Measurements from ENCODE around the gene ZC3H18.
A peak's percentile ranks its signal among the peaks of the same experiment; 100 is the strongest.

ZC3H18 gene

DNA sequence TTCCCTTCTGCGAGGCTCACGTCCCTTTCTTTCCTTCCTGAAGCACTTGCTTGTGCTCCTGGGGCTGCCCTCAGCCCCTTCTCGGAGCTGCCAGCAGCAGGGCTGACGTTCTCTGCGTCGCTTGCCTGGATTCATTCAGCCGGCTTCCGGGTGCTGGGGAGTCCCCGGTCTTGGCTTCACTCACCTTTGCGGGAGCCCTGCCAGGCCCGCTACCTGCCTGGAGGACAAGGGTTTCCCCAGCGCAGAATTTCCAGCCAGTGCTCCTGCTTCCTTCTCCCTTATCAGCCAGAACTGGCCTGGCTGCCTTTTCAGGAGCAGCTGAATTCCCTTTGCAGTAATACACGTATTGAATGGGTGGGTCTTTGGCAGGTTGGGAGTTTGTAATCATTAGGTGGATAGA is 46.1 kb downstream of the ZC3H18 start:
- H3K4me3 Mint-ChIP-seq = no peak overlapping the region
- H3K9me3 Mint-ChIP-seq = no peaks in the 10 kb centered on the region
- H3K36me3 Mint-ChIP-seq (ENCODE audit: low read depth) = peaks cover 20% of the 10 kb centered on the region
- peaks cover 38% of the 10 kb centered on the region for H3K4me1 Mint-ChIP-seq
- no peak for DNase-seq
- TF ChIP-seq, protein P1, sequence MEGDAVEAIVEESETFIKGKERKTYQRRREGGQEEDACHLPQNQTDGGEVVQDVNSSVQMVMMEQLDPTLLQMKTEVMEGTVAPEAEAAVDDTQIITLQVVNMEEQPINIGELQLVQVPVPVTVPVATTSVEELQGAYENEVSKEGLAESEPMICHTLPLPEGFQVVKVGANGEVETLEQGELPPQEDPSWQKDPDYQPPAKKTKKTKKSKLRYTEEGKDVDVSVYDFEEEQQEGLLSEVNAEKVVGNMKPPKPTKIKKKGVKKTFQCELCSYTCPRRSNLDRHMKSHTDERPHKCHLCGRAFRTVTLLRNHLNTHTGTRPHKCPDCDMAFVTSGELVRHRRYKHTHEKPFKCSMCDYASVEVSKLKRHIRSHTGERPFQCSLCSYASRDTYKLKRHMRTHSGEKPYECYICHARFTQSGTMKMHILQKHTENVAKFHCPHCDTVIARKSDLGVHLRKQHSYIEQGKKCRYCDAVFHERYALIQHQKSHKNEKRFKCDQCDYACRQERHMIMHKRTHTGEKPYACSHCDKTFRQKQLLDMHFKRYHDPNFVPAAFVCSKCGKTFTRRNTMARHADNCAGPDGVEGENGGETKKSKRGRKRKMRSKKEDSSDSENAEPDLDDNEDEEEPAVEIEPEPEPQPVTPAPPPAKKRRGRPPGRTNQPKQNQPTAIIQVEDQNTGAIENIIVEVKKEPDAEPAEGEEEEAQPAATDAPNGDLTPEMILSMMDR (IDR thresholded peaks at IDR 0.05) = no peak
- peak overlapping the region; percentile 95 for H3K27ac Mint-ChIP-seq
- peaks cover 3% of the 10 kb centered on the region for H3K27me3 Mint-ChIP-seq (ENCODE audit: low read depth, poor library complexity)

DNA sequence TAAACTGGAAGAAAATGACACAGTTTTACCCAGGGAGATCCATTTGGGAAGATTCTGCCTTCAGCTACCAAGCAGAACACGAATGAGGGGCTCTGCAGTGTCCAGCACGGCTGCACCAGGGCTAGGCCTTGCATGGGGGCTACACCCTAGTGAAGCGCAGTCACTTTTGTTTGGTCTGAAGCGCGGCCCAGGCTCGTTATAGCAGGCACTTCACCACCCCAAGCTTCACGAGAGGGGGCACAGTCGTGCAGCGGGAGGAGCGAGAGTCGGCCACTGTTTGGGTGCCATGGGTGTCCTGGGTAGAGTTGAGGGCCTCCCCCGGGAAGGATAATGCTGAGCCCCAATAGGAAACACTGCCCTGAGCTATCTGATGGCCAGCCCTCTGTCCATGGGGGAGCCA is 46.5 kb downstream of the ZC3H18 start:
- H3K4me1 Mint-ChIP-seq = peaks cover 38% of the 10 kb centered on the region
- TF ChIP-seq, protein P1 (IDR thresholded peaks at IDR 0.05) = no peak
- DNase-seq = no peak
- H3K36me3 Mint-ChIP-seq (ENCODE audit: low read depth) = peaks cover 20% of the 10 kb centered on the region
- peaks cover 3% of the 10 kb centered on the region for H3K27me3 Mint-ChIP-seq (ENCODE audit: low read depth, poor library complexity)
- peak overlapping the region; percentile 95 for H3K27ac Mint-ChIP-seq
- no peaks in the 10 kb centered on the region for H3K9me3 Mint-ChIP-seq
- no peak overlapping the region for H3K4me3 Mint-ChIP-seq

DNA sequence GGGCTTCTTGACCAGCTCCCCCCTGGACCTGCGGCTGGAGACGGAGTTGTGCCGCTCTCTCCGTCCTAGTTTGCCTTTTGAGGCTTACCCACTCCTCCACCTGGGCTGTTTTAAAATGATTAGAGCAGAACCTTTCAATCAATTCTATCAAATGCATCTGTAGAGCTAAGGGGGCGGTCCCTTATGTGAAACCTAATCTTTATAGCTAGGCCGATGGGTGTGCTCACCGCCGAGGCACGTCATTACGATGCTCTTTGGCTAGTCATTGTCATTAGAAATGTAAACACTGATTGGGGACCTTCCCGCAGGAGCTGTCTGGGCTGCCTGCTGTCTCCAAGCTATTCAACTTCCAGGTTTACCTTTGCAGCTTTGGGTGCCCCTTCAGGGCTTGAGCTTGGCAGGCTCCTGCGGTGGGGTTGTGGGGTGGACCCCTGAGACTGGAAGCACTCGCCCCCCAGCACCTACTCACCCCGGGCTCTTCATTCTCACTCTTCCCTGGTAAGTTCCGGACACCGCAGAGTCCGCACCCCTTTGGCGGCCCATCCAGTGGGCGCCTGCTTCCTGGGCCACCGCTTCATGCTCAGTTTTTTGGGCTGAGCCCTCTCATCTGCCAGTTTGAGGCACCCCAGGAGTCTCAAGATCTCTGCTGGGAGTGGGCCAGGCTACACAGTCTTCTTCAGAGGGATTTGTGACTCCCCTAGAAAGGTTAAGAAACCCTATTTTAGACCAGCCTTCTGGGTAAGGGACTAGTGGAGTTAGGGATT is 47.2 kb downstream of the ZC3H18 start:
- TF ChIP-seq, protein P1 (IDR thresholded peaks at IDR 0.05) = no peak
- Mint-ChIP-seq H3K27me3 (ENCODE audit: low read depth, poor library complexity) (peaks cover 3% of the 10 kb centered on the region), H3K4me1 (peaks cover 38% of the 10 kb centered on the region), H3K36me3 (ENCODE audit: low read depth) (peaks cover 25% of the 10 kb centered on the region), H3K9me3 (no peaks in the 10 kb centered on the region), H3K4me3 (peak overlapping the region; percentile 24), H3K27ac (peak overlapping the region; percentile 92)
- no peak for DNase-seq

DNA sequence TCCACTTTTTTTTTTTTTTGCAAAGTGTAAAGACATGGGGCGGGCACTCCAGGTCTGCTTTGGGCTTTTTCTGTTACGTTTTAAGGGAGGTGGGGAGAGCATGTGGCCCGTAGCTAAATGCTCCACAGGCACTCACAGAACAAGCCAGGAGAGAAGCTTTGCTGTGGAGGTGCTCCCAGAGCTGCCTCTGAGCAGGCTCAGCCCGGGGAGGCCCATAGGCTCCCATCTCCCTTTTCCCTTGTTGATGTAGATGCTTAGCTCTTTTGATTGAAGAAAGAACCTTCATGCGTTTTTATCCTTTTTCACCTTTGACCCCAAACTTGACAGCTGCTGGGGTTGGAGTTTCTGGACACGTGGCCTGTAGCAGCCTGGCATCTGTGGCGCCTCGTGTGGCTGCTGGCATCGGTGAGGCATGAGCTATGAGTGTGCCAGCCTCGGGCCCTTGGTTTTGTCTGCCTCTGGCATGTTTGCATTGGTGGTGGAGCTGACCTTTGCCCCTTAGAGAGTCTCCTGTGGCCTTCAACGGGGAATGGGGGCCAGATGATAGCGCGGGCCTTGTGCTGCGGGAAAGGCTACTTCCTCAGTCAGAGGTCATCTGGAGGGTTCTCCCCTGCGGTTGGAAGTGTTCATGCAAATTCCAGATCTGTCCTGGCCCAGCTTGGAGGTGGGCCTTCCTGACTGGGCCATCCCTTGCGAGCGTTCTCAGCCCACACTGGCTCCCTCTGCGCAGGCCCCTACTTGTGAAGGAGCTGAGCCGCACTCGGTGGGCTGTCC is 48.2 kb downstream of the ZC3H18 start:
- TF ChIP-seq, protein P1 (IDR thresholded peaks at IDR 0.05) = no peak
- no peak for DNase-seq
- no peaks in the 10 kb centered on the region for H3K9me3 Mint-ChIP-seq
- H3K36me3 Mint-ChIP-seq (ENCODE audit: low read depth) = peaks cover 17% of the 10 kb centered on the region
- peak overlapping the region; percentile 92 for H3K27ac Mint-ChIP-seq
- peaks cover 3% of the 10 kb centered on the region for H3K27me3 Mint-ChIP-seq (ENCODE audit: low read depth, poor library complexity)
- H3K4me3 Mint-ChIP-seq = peak overlapping the region; percentile 48
- H3K4me1 Mint-ChIP-seq = peaks cover 38% of the 10 kb centered on the region

DNA sequence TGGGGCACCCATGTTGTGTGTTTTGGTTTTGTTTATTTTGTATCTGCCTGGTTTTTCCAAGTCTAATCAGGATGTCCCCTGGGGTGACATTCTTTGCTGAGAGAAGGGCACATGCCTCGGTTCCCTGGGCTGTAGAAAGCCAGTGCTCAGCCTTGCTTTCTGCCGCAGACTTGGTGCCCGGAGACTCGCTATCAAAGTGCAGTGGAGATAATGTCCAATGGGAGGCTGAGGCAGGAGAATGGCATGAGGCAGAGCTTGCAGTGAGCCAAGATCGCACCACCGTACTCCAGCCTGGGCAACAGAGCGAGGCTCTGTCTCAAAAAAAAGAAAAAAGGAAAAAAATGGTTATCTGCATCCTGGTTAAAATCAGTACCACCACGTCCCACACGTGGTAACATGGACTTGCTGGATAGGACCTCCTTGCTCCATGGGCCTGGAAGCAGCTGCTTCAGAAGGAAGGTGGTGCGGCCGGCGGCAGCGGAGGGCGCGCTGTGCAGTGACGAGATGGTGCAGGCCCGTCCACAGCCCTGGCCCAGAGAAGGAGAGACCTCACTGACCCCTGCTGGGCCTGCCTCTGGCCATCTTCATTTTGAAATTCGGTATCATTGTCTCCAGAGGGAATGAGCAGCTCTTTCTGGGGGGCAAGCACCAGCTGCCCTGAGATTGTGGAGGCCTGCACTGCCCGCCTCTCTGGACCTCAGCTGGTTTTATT is 48.9 kb downstream of the ZC3H18 start:
- peak overlapping the region; percentile 91 for H3K27ac Mint-ChIP-seq
- DNase-seq = no peak
- no peak overlapping the region for H3K4me3 Mint-ChIP-seq
- H3K27me3 Mint-ChIP-seq (ENCODE audit: low read depth, poor library complexity) = peaks cover 3% of the 10 kb centered on the region
- H3K9me3 Mint-ChIP-seq = no peaks in the 10 kb centered on the region
- TF ChIP-seq, protein P1 (IDR thresholded peaks at IDR 0.05) = no peak
- peaks cover 38% of the 10 kb centered on the region for H3K4me1 Mint-ChIP-seq
- peaks cover 10% of the 10 kb centered on the region for H3K36me3 Mint-ChIP-seq (ENCODE audit: low read depth)

All from nephron progenitor cell (in vitro differentiated cells).